ENCODE results near the gene RARS2. TPM values are rescaled to one million over a fixed set of nuclear protein-coding genes. Genes with fewer than 3 reads are reported as not detected.

The RARS2 gene
- total and polyA plus RNA-seq, 2 donors (not counting 1 experiment from before 2014, with no cell fraction given), result 33.9 to 43.8 TPM

DNA sequence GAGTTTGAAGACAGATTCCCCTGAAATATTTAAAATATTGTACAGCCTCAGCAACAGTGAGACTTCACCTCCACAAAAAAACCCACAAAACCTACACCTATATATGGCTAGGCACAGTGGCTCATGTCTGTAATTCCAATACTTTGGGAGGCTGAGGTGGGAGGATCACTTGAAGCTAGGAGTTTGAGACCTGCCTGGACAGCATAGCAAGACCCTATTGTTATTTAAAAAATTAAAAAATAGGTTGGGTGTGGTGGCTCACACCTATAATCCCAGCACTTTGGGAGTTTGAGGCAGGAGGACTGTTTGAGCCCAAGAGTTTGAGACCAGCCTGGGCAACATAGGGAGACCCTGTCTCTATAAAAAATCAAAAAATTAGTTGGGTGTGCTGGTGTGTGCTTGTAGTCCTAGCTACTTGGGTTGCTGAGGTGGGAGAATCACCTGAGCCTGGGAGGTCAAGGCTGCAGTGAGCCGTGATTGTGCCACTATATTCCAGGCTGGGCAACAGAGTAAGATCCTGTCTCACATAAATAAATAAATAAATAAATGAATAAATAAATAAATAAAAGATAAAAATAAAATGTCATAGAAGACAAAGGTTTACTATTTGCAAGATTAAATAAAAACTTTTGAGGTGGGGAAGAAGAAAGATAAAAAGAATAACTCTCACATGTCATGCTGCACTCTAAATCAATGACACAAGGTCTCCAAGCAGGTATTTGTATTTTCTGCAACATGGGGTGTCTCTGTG lies 51.1 kb downstream of the RARS2 start:
- no peak overlapping the region for H2AFZ ChIP-seq (ENCODE audit: low read length)
- no peaks in the 10 kb centered on the region for H3K79me2 ChIP-seq (ENCODE audit: control insufficient read depth, insufficient read depth, low read length)
- no peak overlapping the region for H3K4me3 ChIP-seq (replicated peaks in 1 of 4; ENCODE audit: control extremely low read depth in 1 of 4, insufficient read depth in 1 of 4, low read depth in 3 of 4, low read length in 4 of 4)
- H3K9me3 ChIP-seq (ENCODE audit: control insufficient read depth, insufficient read depth, low read depth, low read length), result no peaks in the 10 kb centered on the region
- no peaks in the 10 kb centered on the region for H3K4me1 ChIP-seq (ENCODE audit: control insufficient read depth, extremely low read depth, insufficient read depth, low read length)
- no peak for DNase-seq (ENCODE audit: low read depth in 2 of 2)
- no peaks in the 10 kb centered on the region for H4K20me1 ChIP-seq (ENCODE audit: control insufficient read depth, extremely low read depth, insufficient read depth, low read length)
- H3K27me3 ChIP-seq (ENCODE audit: control insufficient read depth, insufficient read depth, low read length), result no peaks in the 10 kb centered on the region
- H3K27ac ChIP-seq (ENCODE audit: insufficient read depth, low read length), result no peak overlapping the region
- no peak overlapping the region for H3K4me2 ChIP-seq (ENCODE audit: extremely low read depth, insufficient read depth, low read length)
- H3K9ac ChIP-seq (ENCODE audit: insufficient read depth, low read length), result no peak overlapping the region
- TF ChIP-seq EZH2 (IDR thresholded peaks at IDR 0.05; ENCODE audit: low read length, missing control alignments), result no peak
- TF ChIP-seq, protein P1, sequence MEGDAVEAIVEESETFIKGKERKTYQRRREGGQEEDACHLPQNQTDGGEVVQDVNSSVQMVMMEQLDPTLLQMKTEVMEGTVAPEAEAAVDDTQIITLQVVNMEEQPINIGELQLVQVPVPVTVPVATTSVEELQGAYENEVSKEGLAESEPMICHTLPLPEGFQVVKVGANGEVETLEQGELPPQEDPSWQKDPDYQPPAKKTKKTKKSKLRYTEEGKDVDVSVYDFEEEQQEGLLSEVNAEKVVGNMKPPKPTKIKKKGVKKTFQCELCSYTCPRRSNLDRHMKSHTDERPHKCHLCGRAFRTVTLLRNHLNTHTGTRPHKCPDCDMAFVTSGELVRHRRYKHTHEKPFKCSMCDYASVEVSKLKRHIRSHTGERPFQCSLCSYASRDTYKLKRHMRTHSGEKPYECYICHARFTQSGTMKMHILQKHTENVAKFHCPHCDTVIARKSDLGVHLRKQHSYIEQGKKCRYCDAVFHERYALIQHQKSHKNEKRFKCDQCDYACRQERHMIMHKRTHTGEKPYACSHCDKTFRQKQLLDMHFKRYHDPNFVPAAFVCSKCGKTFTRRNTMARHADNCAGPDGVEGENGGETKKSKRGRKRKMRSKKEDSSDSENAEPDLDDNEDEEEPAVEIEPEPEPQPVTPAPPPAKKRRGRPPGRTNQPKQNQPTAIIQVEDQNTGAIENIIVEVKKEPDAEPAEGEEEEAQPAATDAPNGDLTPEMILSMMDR (conservative IDR thresholded peaks at IDR 0.05 in 1 of 2, IDR thresholded peaks at IDR 0.05 in 1 of 2; ENCODE audit: low read depth in 1 of 2, low read length in 2 of 2), result no peak
- H3K36me3 ChIP-seq (ENCODE audit: control insufficient read depth, insufficient read depth, low read length), result no peaks in the 10 kb centered on the region

DNA sequence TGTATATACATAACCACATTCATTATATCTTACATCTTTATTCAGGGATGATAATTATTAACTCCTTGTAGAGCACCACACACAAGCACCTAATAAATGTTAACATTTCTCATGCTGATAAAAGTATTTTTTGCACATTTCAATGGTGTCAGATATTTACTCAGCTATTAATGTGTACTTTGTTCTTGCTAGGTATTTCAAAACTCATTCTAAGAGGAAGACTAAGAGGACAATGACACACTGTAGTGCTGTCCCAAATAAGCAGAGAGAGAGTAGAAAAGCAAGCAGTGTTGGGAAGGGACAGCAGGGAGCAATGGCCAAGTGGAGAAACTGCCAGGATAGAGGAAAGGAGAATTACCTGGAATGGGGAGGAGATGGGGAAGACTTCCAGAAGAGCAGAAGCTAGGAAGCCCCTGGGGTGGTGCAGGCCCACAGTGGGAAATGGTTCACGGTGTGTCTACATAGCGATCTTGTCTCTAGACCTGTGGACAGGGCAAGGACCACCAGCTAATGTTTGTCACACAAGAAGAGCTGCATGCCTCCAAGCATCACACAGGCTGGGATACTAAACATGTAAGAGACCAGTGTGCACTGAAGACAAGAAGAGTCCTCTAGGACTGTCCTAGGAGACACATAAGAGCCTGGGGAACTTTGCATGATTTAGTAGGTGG lies 55.3 kb downstream of the RARS2 start:
- no peak overlapping the region for H2AFZ ChIP-seq (ENCODE audit: low read length)
- H3K4me1 ChIP-seq (ENCODE audit: control insufficient read depth, extremely low read depth, insufficient read depth, low read length), result no peaks in the 10 kb centered on the region
- no peak overlapping the region for H3K27ac ChIP-seq (ENCODE audit: insufficient read depth, low read length)
- no peaks in the 10 kb centered on the region for H3K79me2 ChIP-seq (ENCODE audit: control insufficient read depth, insufficient read depth, low read length)
- no peaks in the 10 kb centered on the region for H4K20me1 ChIP-seq (ENCODE audit: control insufficient read depth, extremely low read depth, insufficient read depth, low read length)
- no peaks in the 10 kb centered on the region for H3K27me3 ChIP-seq (ENCODE audit: control insufficient read depth, insufficient read depth, low read length)
- no peak for DNase-seq (ENCODE audit: low read depth in 2 of 2)
- no peak overlapping the region for H3K9ac ChIP-seq (ENCODE audit: insufficient read depth, low read length)
- TF ChIP-seq EZH2 (IDR thresholded peaks at IDR 0.05; ENCODE audit: low read length, missing control alignments), result no peak
- TF ChIP-seq, protein P1 (conservative IDR thresholded peaks at IDR 0.05 in 1 of 2, IDR thresholded peaks at IDR 0.05 in 1 of 2; ENCODE audit: low read depth in 1 of 2, low read length in 2 of 2), result no peak
- H3K36me3 ChIP-seq (ENCODE audit: control insufficient read depth, insufficient read depth, low read length), result no peaks in the 10 kb centered on the region
- H3K4me3 ChIP-seq (replicated peaks in 1 of 4; ENCODE audit: control extremely low read depth in 1 of 4, insufficient read depth in 1 of 4, low read depth in 3 of 4, low read length in 4 of 4), result no peak overlapping the region
- no peaks in the 10 kb centered on the region for H3K9me3 ChIP-seq (ENCODE audit: control insufficient read depth, insufficient read depth, low read depth, low read length)
- no peak overlapping the region for H3K4me2 ChIP-seq (ENCODE audit: extremely low read depth, insufficient read depth, low read length)

DNA sequence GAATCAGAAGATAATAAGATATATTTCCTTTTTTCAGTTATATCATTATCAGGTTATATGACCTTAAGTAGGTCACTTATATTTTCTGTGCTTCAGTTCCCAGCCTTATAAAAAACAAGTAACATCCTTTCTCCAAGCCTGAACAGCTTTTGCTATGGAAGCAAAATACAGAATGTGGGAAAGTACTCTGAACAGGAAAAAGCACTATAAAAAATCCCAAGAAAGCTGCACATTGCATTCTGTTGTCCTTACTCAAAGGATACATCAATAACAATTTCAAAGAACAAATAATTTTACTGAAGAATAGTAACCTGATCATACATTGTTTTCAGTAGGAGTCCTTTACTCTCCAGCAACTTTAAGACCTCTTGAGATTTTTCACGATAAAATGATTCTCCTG lies 60.6 kb downstream of the RARS2 start:
- Histone ChIP-seq H3K27ac (ENCODE audit: insufficient read depth, low read length) (no peak overlapping the region), H4K20me1 (ENCODE audit: control insufficient read depth, extremely low read depth, insufficient read depth, low read length) (no peaks in the 10 kb centered on the region), H3K36me3 (ENCODE audit: control insufficient read depth, insufficient read depth, low read length) (peaks cover under 1% of the 10 kb centered on the region), H3K9me3 (ENCODE audit: control insufficient read depth, insufficient read depth, low read depth, low read length) (no peaks in the 10 kb centered on the region), H3K4me2 (ENCODE audit: extremely low read depth, insufficient read depth, low read length) (no peak overlapping the region), H2AFZ (ENCODE audit: low read length) (no peak overlapping the region), H3K27me3 (ENCODE audit: control insufficient read depth, insufficient read depth, low read length) (no peaks in the 10 kb centered on the region), H3K4me3 (replicated peaks in 1 of 4; ENCODE audit: control extremely low read depth in 1 of 4, insufficient read depth in 1 of 4, low read depth in 3 of 4, low read length in 4 of 4) (no peak overlapping the region), H3K79me2 (ENCODE audit: control insufficient read depth, insufficient read depth, low read length) (no peaks in the 10 kb centered on the region), H3K4me1 (ENCODE audit: control insufficient read depth, extremely low read depth, insufficient read depth, low read length) (no peaks in the 10 kb centered on the region), H3K9ac (ENCODE audit: insufficient read depth, low read length) (no peak overlapping the region)
- TF ChIP-seq, protein P1 (conservative IDR thresholded peaks at IDR 0.05 in 1 of 2, IDR thresholded peaks at IDR 0.05 in 1 of 2; ENCODE audit: low read depth in 1 of 2, low read length in 2 of 2), result no peak
- no peak for TF ChIP-seq EZH2 (IDR thresholded peaks at IDR 0.05; ENCODE audit: low read length, missing control alignments)
- DNase-seq (ENCODE audit: low read depth in 2 of 2), result no peak
